ENCODE results near the gene DUSP1. TPM values are rescaled to one million over a fixed set of nuclear protein-coding genes. Genes with fewer than 3 reads are reported as not detected.

Gene DUSP1
- total and polyA plus RNA-seq, 2 of the 13 experiments (the other 11 are each of a cell fraction or from before 2014, with no cell fraction given): 27.1 to 55.5 TPM

- TF ChIP-seq PBX3 (CRISPR knock-in tag; IDR thresholded peaks at IDR 0.05; ENCODE audit: borderline replicate concordance): no peak
- TF ChIP-seq, protein P1, sequence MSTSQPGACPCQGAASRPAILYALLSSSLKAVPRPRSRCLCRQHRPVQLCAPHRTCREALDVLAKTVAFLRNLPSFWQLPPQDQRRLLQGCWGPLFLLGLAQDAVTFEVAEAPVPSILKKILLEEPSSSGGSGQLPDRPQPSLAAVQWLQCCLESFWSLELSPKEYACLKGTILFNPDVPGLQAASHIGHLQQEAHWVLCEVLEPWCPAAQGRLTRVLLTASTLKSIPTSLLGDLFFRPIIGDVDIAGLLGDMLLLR (CRISPR knock-in tag; IDR thresholded peaks at IDR 0.05): no peak; the same call in 1 of the 2 replicates
- no peak for TF ChIP-seq ZNF616 (CRISPR knock-in tag; IDR thresholded peaks at IDR 0.05; ENCODE audit: low read depth)
- peak; percentile 97 for TF ChIP-seq HDAC1 (CRISPR knock-in tag; IDR thresholded peaks at IDR 0.05)
- peak; percentile 71 for TF ChIP-seq ZKSCAN1 (IDR thresholded peaks at IDR 0.05; ENCODE audit: low read length)
- peak; percentile 76; the same call in 1 of the 2 replicates for TF ChIP-seq ZNF264 (CRISPR knock-in tag; IDR thresholded peaks at IDR 0.05)
- TF ChIP-seq ZNF414 (CRISPR knock-in tag; IDR thresholded peaks at IDR 0.05): peak; percentile 85; the same call in 1 of the 2 replicates
- no peak for TF ChIP-seq PCBP2 (optimal IDR thresholded peaks at IDR 0.05; ENCODE audit: low read depth, low read length, poor library complexity, severe bottlenecking)
- TF ChIP-seq TEAD3 (CRISPR knock-in tag; optimal IDR thresholded peaks at IDR 0.05; ENCODE audit: borderline replicate concordance): peak; percentile 91
- TF ChIP-seq SOX5 (CRISPR knock-in tag; IDR thresholded peaks at IDR 0.05; ENCODE audit: borderline replicate concordance): peak; percentile 92
- TF ChIP-seq POGZ (CRISPR knock-in tag; IDR thresholded peaks at IDR 0.05): peak; percentile 56; the same call in 1 of the 2 replicates
- no peak for TF ChIP-seq ZNF30 (CRISPR knock-in tag; IDR thresholded peaks at IDR 0.05)
- TF ChIP-seq ZNF296 (CRISPR knock-in tag; conservative IDR thresholded peaks at IDR 0.05): no peak
- TF ChIP-seq HNRNPH1 (optimal IDR thresholded peaks at IDR 0.05; ENCODE audit: low read depth, low read length): no peak
- peak; percentile 63; the same call in 1 of the 2 replicates for TF ChIP-seq ZBTB2 (CRISPR knock-in tag; IDR thresholded peaks at IDR 0.05; ENCODE audit: low read depth)
- TF ChIP-seq ZBTB21 (CRISPR knock-in tag; IDR thresholded peaks at IDR 0.05): peak; percentile 85
- peak; percentile 98 for TF ChIP-seq ZBTB7B (CRISPR knock-in tag; IDR thresholded peaks at IDR 0.05)
- TF ChIP-seq, protein P2, sequence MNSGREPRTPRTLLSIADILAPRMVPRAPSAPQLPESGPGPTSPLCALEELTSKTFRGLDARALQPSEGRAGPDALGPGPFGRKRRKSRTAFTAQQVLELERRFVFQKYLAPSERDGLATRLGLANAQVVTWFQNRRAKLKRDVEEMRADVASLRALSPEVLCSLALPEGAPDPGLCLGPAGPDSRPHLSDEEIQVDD (CRISPR knock-in tag; IDR thresholded peaks at IDR 0.05; ENCODE audit: borderline replicate concordance): no peak
- TF ChIP-seq CBX2 (IDR thresholded peaks at IDR 0.05; ENCODE audit: low read depth, low read length): peak; percentile 61; the same call in 1 of the 2 replicates
- TF ChIP-seq CBX2 (CRISPR knock-in tag; IDR thresholded peaks at IDR 0.05; ENCODE audit: low read depth): 0 out of 2 replicates have a peak, but pooled peaks have one; percentile 49
- no peak for TF ChIP-seq ZNF549 (CRISPR knock-in tag; IDR thresholded peaks at IDR 0.05)
- 0 out of 2 replicates have a peak, but pooled peaks have one; percentile 63 for TF ChIP-seq ZNF816 (CRISPR knock-in tag; IDR thresholded peaks at IDR 0.05; ENCODE audit: borderline replicate concordance)
- TF ChIP-seq JUND (CRISPR knock-in tag; IDR thresholded peaks at IDR 0.05): peak; percentile 78
- TF ChIP-seq BRCA1 (CRISPR knock-in tag; IDR thresholded peaks at IDR 0.05): peak; percentile 81; the same call in 1 of the 2 replicates
- no peak for TF ChIP-seq SMARCC2 (IDR thresholded peaks at IDR 0.05)
- TF ChIP-seq ZNF878 (CRISPR knock-in tag; IDR thresholded peaks at IDR 0.05): peak; percentile 77; the same call in 1 of the 2 replicates
- no peak for TF ChIP-seq MATR3 (CRISPR knock-in tag; IDR thresholded peaks at IDR 0.05)
- TF ChIP-seq NFKB2 (CRISPR knock-in tag; IDR thresholded peaks at IDR 0.05; ENCODE audit: borderline replicate concordance): peak; percentile 87; the same call in 1 of the 2 replicates
Measured at GRCh38 chr5:172772112-172772906, 1.3 kb upstream of the DUSP1 start (continued).
